Liver (tissue), 9 donors: ENCODE measurements around the gene RRP1. TPM values are rescaled to one million over a fixed set of nuclear protein-coding genes. Genes with fewer than 3 reads are reported as not detected.
A peak's percentile ranks its signal among the peaks of the same experiment; 100 is the strongest.

Source experiments
- DNase-seq: peaks from one replicate; pipeline ENCODE4 v3.0.0-alpha.2; 2017; ENCODE audit warnings: low spot score
- H3K27ac ChIP-seq, 2 donors: one replicate each; pipeline ENCODE4 v1.7.0; 2013; ENCODE audit warnings: inconsistent platforms in 2 of 2, low read length in 2 of 2, control low read depth in 1 of 2, low read depth in 1 of 2, mild to moderate bottlenecking in 1 of 2
- H3K27me3 ChIP-seq, 4 donors: one replicate each; pipeline versions ENCODE4 v1.6.1 to v1.7.0; 2013; ENCODE audit warnings: low read length in 3 of 4, inconsistent platforms in 1 of 4, mild to moderate bottlenecking in 1 of 4, moderate library complexity in 1 of 4; ENCODE audit not compliant: control insufficient read depth in 4 of 4, insufficient read depth in 4 of 4
- H3K36me3 ChIP-seq, 4 donors: one replicate each; pipeline versions ENCODE4 v1.6.1 to v1.7.0; 2013; ENCODE audit warnings: low read length in 3 of 4, mild to moderate bottlenecking in 3 of 4, low read depth in 1 of 4, moderate library complexity in 1 of 4; ENCODE audit not compliant: control insufficient read depth in 4 of 4, insufficient read depth in 3 of 4
- H3K4me1 ChIP-seq, 4 donors: one replicate each; pipeline versions ENCODE4 v1.6.1 to v1.7.0; 2013; ENCODE audit warnings: low read length in 3 of 4, mild to moderate bottlenecking in 3 of 4, moderate library complexity in 1 of 4; ENCODE audit not compliant: control insufficient read depth in 4 of 4, insufficient read depth in 4 of 4
- H3K4me3 ChIP-seq, 3 donors: one replicate each; pipeline versions ENCODE4 v1.6.1 to v1.7.0; 2013; ENCODE audit warnings: low read length in 3 of 3, control low read depth in 1 of 3, low read depth in 1 of 3, mild to moderate bottlenecking in 1 of 3
- H3K9ac ChIP-seq, 2 donors: one replicate each; pipeline ENCODE4 v1.7.0; 2013; ENCODE audit warnings: low read length in 2 of 2, mild to moderate bottlenecking in 2 of 2, moderate library complexity in 2 of 2, control low read depth in 1 of 2, low read depth in 1 of 2
- H3K9me3 ChIP-seq, 4 donors: one replicate each; pipeline versions ENCODE4 v1.6.1 to v1.7.0; 2013; ENCODE audit warnings: low read length in 3 of 4; ENCODE audit not compliant: control insufficient read depth in 4 of 4
- EGR1 ChIP-seq, 2 donors: IDR thresholded peaks; 2 replicates each; pipeline ENCODE4 v1.6.1; 2016 to 2018; ENCODE audit warnings: antibody characterized with exemption in 2 of 2, low read depth in 2 of 2
- FOXA1 ChIP-seq: IDR thresholded peaks from 2 replicates; pipeline ENCODE4 v1.6.1; 2016; ENCODE audit warnings: antibody characterized with exemption
- FOXA2 ChIP-seq: IDR thresholded peaks from 2 replicates; pipeline ENCODE4 v1.6.1; 2016; ENCODE audit warnings: antibody characterized with exemption
- GABPA ChIP-seq, 2 donors: IDR thresholded peaks in 1 of 2; conservative IDR thresholded peaks in 1 of 2; 2 replicates each; pipeline ENCODE4 v1.6.1; 2016; ENCODE audit warnings: antibody characterized with exemption in 2 of 2, mild to moderate bottlenecking in 1 of 2, moderate library complexity in 1 of 2
- HNF4A ChIP-seq, 2 donors: conservative IDR thresholded peaks; 2 replicates each; pipeline ENCODE4 v1.6.1; 2016; ENCODE audit warnings: antibody characterized with exemption in 2 of 2, mild to moderate bottlenecking in 2 of 2
- HNF4G ChIP-seq: IDR thresholded peaks from 2 replicates; pipeline ENCODE4 v1.6.1; 2016; ENCODE audit warnings: antibody characterized with exemption
- NR2F2 ChIP-seq: IDR thresholded peaks from 2 replicates; pipeline ENCODE4 v1.6.1; 2016; ENCODE audit warnings: antibody characterized with exemption
- RAD21 ChIP-seq, 2 donors: IDR thresholded peaks; 2 replicates each; pipeline ENCODE4 v1.6.1; 2016; ENCODE audit warnings: antibody characterized with exemption in 2 of 2, mild to moderate bottlenecking in 2 of 2
- RXRA ChIP-seq, 2 donors: IDR thresholded peaks; 2 replicates each; pipeline ENCODE4 v1.6.1; 2017 to 2018; ENCODE audit warnings: antibody characterized with exemption in 2 of 2, mild to moderate bottlenecking in 1 of 2
- SP1 ChIP-seq: IDR thresholded peaks from 2 replicates; pipeline ENCODE4 v1.6.1; 2018; ENCODE audit warnings: antibody characterized with exemption, mild to moderate bottlenecking
- YY1 ChIP-seq: IDR thresholded peaks from 2 replicates; pipeline ENCODE4 v1.6.1; 2016; ENCODE audit warnings: antibody characterized with exemption, mild to moderate bottlenecking
- WGBS: extraction: QIAGEN DNeasy Blood & Tissue Kit; methylation state at CpG from one replicate; pipeline ENCODE4 v1.1.7; 2013; 5-methylcytosine and 5-hydroxymethylcytosine counted together
- polyA plus RNA-seq, 2 donors: library from polyadenylated mRNA; stranded (reverse) in 1 of 2; unstranded in 1 of 2; fragments of 200-250 nt in 1 of 2; fragments of >200 nt in 1 of 2; fragmentation: Nextera tagmentation in 1 of 2; extraction: Ambion mirVana in 1 of 2; gene quantifications; one replicate each; pipeline versions ENCODE4 v1.2.1 to v1.2.3, GENCODE V29; 2013 to 2015
- total RNA-seq, 2 donors: library from RNA; depleted of rRNA; stranded (reverse); fragments of >200 nt; gene quantifications; one replicate each; pipeline ENCODE4 v1.2.3, GENCODE V29; 2014
- TF ChIP-seq, protein P1 (sequence below): fragments of 150-350 bp; IDR thresholded peaks from 2 replicates; pipeline ENCODE4 v1.5.1; 2017; ENCODE audit warnings: improper control_type of control experiment, low read depth, low read length; ENCODE audit not compliant: missing input control
- TF ChIP-seq, protein P2 (sequence below): IDR thresholded peaks from 2 replicates; pipeline ENCODE4 v1.6.1; 2016; ENCODE audit warnings: antibody characterized with exemption
- TF ChIP-seq, protein P3 (sequence below): IDR thresholded peaks from 2 replicates; pipeline ENCODE4 v1.6.1; 2016; ENCODE audit warnings: antibody characterized with exemption
- TF ChIP-seq, protein P4 (sequence below): IDR thresholded peaks from 2 replicates; pipeline ENCODE4 v1.6.1; 2016; ENCODE audit warnings: antibody characterized with exemption
- donor health status: healthy.
- donor health status: healthy.
- donor health status: healthy.
- donor health status: healthy.
- donor health status: healthy.

Gene RRP1
- total and polyA plus RNA-seq, 4 donors, result 5.4 to 15.0 (median 7.7) TPM

DNA sequence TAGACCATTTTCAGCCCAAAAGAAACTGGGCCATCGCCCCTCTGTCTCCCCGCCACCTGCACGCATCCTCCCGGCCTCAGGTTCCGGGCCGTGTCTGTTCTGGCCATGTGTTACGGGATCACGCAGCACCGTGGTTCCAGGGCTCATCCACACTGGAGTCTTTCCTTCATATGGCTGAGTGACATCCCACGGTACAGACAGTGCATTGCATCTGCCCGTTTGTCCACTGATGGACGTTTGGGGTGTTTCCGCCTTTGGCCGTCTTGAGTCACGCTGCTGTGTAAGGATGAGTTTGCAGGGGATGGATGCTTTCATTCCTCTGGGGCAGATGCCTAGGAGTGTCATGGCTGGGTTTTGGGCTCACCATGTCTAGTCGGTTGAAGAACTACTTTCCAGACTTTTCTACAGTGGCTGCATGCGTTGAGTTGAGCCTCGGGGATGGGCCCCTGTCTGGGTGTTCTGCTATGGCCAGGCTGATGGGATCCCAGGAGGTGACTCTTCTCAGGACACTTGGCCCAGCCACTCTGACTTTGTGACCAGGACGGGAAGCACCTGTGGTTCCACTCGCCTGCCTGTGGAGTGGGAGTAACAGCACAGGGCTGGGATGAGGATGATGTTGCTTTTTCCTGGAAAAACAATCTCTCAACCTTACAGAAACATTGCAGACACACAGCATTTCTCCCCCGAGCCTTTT lies 16.8 kb downstream of the RRP1 start (continued):
- TF ChIP-seq, protein P1, sequence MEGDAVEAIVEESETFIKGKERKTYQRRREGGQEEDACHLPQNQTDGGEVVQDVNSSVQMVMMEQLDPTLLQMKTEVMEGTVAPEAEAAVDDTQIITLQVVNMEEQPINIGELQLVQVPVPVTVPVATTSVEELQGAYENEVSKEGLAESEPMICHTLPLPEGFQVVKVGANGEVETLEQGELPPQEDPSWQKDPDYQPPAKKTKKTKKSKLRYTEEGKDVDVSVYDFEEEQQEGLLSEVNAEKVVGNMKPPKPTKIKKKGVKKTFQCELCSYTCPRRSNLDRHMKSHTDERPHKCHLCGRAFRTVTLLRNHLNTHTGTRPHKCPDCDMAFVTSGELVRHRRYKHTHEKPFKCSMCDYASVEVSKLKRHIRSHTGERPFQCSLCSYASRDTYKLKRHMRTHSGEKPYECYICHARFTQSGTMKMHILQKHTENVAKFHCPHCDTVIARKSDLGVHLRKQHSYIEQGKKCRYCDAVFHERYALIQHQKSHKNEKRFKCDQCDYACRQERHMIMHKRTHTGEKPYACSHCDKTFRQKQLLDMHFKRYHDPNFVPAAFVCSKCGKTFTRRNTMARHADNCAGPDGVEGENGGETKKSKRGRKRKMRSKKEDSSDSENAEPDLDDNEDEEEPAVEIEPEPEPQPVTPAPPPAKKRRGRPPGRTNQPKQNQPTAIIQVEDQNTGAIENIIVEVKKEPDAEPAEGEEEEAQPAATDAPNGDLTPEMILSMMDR, result no peak
- TF ChIP-seq FOXA1, result no peak
- TF ChIP-seq HNF4G, result no peak
- TF ChIP-seq NR2F2, result no peak
- TF ChIP-seq, protein P2, sequence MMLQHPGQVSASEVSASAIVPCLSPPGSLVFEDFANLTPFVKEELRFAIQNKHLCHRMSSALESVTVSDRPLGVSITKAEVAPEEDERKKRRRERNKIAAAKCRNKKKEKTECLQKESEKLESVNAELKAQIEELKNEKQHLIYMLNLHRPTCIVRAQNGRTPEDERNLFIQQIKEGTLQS, result no peak
- TF ChIP-seq YY1, result no peak
- TF ChIP-seq HNF4A (conservative IDR thresholded peaks at IDR 0.05), result no peak
- no peak for TF ChIP-seq GABPA (IDR thresholded peaks at IDR 0.05 in 1 of 2, conservative IDR thresholded peaks at IDR 0.05 in 1 of 2)
- no peak for TF ChIP-seq RAD21 (IDR thresholded peaks at IDR 0.05)
- no peak for TF ChIP-seq RXRA (IDR thresholded peaks at IDR 0.05)

DNA sequence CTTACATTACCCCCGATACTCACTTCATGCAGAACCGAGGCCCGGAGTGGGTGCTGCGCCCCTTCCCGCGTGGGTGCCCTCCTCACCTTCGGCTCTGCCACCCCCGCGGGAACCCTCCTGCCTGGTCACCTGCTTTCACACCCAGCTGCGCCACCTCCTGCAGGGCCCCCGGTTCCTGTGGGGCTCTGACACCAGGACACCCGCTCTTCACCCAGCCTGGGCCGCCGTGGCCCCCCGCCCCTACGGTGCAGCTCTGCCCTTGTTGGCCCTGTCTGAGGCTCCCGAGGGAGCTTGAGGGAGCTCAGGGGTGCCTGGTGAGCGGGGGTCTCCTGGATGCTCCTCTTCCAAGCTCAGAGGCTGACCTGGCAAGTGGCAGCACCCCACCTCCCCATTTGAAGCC lies 19.0 kb downstream of the RRP1 start:
- H3K9me3 ChIP-seq, result no peaks in the 10 kb centered on the region

DNA sequence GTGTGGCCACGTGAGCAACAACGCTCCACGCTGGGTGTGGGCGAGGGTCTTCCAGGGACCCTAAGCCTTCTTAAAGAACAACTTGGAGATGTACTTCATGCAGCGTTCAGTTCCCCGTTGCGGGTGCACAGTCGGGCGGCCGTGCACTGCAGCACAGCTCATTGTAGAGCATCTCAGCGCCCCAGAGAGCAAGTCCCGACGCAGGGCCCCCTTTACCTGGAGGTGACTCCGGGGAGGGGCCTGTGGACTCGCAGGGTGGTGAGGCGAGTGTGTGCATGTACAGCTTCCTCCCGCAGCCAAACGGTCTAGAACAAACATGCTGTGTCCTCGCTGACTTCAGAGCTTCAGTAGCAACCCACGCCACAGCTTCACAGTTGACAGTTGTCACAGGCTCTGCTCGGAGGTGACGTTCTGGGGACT lies 19.5 kb downstream of the RRP1 start:
- Histone ChIP-seq H3K9ac (no peak overlapping the region), H3K36me3 (peaks cover 0 to 3% (median under 1%) of the 10 kb centered on the region in 4 donors), H3K4me1 (peaks cover 12 to 47% (median 34%) of the 10 kb centered on the region in 4 donors), H3K9me3 (no peaks in the 10 kb centered on the region), H3K4me3 (no peak overlapping the region), H3K27me3 (no peaks in the 10 kb centered on the region), H3K27ac (peak overlapping the region in 1 of 2 donors; percentile 6)
- 63% methylated on average over 22 of the region's 22 CpGs for WGBS
- DNase-seq, result no peak
- TF ChIP-seq RXRA (IDR thresholded peaks at IDR 0.05) (no peak), EGR1 (IDR thresholded peaks at IDR 0.05; ENCODE audit: low read depth in 2 of 2) (no peak), SP1 (no peak), RAD21 (IDR thresholded peaks at IDR 0.05) (no peak), FOXA1 (no peak), HNF4G (no peak), FOXA2 (no peak)
- TF ChIP-seq, protein P3, sequence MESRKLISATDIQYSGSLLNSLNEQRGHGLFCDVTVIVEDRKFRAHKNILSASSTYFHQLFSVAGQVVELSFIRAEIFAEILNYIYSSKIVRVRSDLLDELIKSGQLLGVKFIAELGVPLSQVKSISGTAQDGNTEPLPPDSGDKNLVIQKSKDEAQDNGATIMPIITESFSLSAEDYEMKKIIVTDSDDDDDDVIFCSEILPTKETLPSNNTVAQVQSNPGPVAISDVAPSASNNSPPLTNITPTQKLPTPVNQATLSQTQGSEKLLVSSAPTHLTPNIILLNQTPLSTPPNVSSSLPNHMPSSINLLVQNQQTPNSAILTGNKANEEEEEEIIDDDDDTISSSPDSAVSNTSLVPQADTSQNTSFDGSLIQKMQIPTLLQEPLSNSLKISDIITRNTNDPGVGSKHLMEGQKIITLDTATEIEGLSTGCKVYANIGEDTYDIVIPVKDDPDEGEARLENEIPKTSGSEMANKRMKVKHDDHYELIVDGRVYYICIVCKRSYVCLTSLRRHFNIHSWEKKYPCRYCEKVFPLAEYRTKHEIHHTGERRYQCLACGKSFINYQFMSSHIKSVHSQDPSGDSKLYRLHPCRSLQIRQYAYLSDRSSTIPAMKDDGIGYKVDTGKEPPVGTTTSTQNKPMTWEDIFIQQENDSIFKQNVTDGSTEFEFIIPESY, result no peak
- TF ChIP-seq, protein P4, sequence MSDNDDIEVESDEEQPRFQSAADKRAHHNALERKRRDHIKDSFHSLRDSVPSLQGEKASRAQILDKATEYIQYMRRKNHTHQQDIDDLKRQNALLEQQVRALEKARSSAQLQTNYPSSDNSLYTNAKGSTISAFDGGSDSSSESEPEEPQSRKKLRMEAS, result no peak

More for the DNA sequence above, 19.0 kb downstream of the RRP1 start:
- Histone ChIP-seq H3K9ac (no peak overlapping the region), H3K27me3 (no peaks in the 10 kb centered on the region), H3K4me3 (no peak overlapping the region), H3K36me3 (peaks cover 0 to 8% (median under 1%) of the 10 kb centered on the region in 4 donors), H3K4me1 (peaks cover 12 to 47% (median 34%) of the 10 kb centered on the region in 4 donors), H3K27ac (no peak overlapping the region)
- TF ChIP-seq HNF4A (conservative IDR thresholded peaks at IDR 0.05) (no peak), EGR1 (IDR thresholded peaks at IDR 0.05; ENCODE audit: low read depth in 2 of 2) (no peak), SP1 (no peak), YY1 (no peak), FOXA1 (no peak), RXRA (IDR thresholded peaks at IDR 0.05) (no peak), HNF4G (no peak), RAD21 (IDR thresholded peaks at IDR 0.05) (no peak)
- TF ChIP-seq, protein P1, result no peak
- DNase-seq, result no peak
- WGBS, result 89% methylated on average over 18 of the region's 18 CpGs
